Stimulated activated CD4-positive, alpha-beta T cell treated with anti-CD3 and anti-CD28 coated beads, Interleukin-4, amount 100 ng/mL, for 4 hours (primary cell): ENCODE results near the gene UNC13D.

Source experiments
- DNase-seq, 2 experiments: peaks; one replicate each; pipeline ENCODE4 v3.0.0-alpha.2; 2020

The UNC13D gene

GRCh38 chr17:75832652-75833400 lies 11.4 kb downstream of the UNC13D start:
- DNase-seq, result no peak

- peak in 1 of 2 experiments; percentile 29 for DNase-seq
Observed at GRCh38 chr17:75832164-75832651, 12.0 kb downstream of the UNC13D start.

GRCh38 chr17:75831032-75831571 lies 13.1 kb downstream of the UNC13D start:
- no peak for DNase-seq

- peak in 1 of 2 experiments; percentile 40 for DNase-seq
Observed at GRCh38 chr17:75830164-75831031, 13.8 kb downstream of the UNC13D start.

- no peak for DNase-seq
Observed at GRCh38 chr17:75829747-75830146, 14.5 kb downstream of the UNC13D start.

- no peak for DNase-seq
Observed at GRCh38 chr17:75828741-75829140, 15.5 kb downstream of the UNC13D start.

GRCh38 chr17:75828076-75828400 lies 16.2 kb downstream of the UNC13D start:
- no peak for DNase-seq

GRCh38 chr17:75827308-75828075 lies 16.7 kb downstream of the UNC13D start:
- peak; percentile 56 to 63 for DNase-seq

- no peak for DNase-seq
Observed at GRCh38 chr17:75826561-75827307, 17.5 kb downstream of the UNC13D start.

- no peak for DNase-seq
Observed at GRCh38 chr17:75825748-75826370, 18.3 kb downstream of the UNC13D start.

GRCh38 chr17:75825149-75825552 lies 19.1 kb downstream of the UNC13D start:
- no peak for DNase-seq

- no peak for DNase-seq
Observed at GRCh38 chr17:75824666-75825065, 19.5 kb downstream of the UNC13D start.

GRCh38 chr17:75824050-75824552 lies 20.1 kb downstream of the UNC13D start:
- no peak for DNase-seq

- DNase-seq, result no peak
Observed at GRCh38 chr17:75823257-75824041, 20.8 kb downstream of the UNC13D start.

- DNase-seq, result no peak
Observed at GRCh38 chr17:75822800-75823166, 21.4 kb downstream of the UNC13D start.

GRCh38 chr17:75822119-75822799 lies 21.9 kb downstream of the UNC13D start:
- DNase-seq, result peak in 1 of 2 experiments; percentile 41

- DNase-seq, result no peak
Observed at GRCh38 chr17:75821552-75821951, 22.7 kb downstream of the UNC13D start.

- no peak for DNase-seq
Observed at GRCh38 chr17:75820094-75821080, 23.8 kb downstream of the UNC13D start.

GRCh38 chr17:75819678-75820077 lies 24.5 kb downstream of the UNC13D start:
- no peak for DNase-seq
